LNCAP (cell line): ENCODE results near the gene PEMT.

Source experiments
- TF ChIP-seq, protein P1 (sequence below): fragments of 450-650 bp; IDR thresholded peaks from 2 replicates; pipeline ENCODE4 v1.5.1; 2017; ENCODE audit warnings: mild to moderate bottlenecking

Gene PEMT

DNA sequence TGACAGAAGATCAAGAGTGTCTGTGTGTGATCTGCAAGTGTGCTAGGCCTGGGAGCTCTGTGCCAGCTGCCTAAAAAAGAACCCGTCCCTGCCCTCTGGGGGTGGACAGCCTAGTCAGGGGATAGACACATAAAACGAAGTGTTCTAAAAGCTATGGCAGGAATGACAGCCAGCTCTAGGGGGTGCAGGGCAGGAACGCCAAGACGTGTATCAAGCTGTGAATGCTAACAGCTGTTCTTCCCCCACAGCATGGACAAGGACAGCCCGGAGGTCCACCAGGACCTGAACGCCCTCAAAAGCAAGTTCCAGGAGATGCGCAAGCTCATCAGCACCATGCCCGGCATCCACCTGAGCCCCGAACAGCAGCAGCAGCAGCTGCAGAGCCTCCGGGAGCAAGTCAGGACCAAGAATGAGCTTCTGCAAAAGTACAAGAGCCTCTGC is 100.5 kb downstream of the PEMT start:
- TF ChIP-seq, protein P1, sequence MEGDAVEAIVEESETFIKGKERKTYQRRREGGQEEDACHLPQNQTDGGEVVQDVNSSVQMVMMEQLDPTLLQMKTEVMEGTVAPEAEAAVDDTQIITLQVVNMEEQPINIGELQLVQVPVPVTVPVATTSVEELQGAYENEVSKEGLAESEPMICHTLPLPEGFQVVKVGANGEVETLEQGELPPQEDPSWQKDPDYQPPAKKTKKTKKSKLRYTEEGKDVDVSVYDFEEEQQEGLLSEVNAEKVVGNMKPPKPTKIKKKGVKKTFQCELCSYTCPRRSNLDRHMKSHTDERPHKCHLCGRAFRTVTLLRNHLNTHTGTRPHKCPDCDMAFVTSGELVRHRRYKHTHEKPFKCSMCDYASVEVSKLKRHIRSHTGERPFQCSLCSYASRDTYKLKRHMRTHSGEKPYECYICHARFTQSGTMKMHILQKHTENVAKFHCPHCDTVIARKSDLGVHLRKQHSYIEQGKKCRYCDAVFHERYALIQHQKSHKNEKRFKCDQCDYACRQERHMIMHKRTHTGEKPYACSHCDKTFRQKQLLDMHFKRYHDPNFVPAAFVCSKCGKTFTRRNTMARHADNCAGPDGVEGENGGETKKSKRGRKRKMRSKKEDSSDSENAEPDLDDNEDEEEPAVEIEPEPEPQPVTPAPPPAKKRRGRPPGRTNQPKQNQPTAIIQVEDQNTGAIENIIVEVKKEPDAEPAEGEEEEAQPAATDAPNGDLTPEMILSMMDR: no peak

DNA sequence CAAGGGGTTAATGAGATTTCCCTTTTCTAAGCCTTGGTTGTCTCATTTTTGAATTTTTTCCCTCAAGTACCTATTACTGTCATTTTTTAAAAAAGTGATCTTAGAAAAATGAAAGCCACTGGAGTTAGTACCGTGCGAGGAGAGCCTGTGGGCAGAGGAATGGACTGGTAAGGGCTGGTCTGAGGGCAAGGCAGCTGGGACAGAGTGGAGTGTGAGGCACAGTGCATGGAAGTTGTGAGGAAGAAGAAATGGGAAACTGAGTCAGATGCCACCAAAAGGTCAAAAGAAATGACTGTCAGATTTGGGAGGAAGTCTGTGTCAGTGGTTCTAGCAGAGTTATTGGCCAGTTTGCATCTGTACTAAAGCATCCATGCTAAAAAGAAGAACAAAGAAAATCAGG is 103.5 kb downstream of the PEMT start:
- TF ChIP-seq, protein P1: no peak

DNA sequence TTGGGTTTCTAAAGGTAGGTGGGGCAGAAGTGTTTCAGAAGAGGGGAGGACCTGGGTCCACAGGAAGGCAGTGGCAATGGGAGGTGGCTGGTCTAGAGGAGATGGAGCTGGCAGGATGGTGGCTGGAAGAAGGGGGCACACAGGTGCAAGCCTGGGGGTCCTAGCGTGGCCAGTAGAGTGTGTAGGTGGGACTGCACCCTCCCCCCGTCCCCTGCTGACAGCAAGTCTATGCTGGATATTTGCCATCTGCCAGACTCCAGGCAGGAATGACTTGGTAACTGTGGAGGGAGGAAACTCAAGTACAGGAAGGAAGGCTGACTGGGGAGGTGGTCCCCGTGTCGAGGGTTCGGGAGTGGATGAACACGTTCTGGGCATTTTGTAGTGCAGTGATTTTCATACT is 106.1 kb downstream of the PEMT start:
- TF ChIP-seq, protein P1: no peak

DNA sequence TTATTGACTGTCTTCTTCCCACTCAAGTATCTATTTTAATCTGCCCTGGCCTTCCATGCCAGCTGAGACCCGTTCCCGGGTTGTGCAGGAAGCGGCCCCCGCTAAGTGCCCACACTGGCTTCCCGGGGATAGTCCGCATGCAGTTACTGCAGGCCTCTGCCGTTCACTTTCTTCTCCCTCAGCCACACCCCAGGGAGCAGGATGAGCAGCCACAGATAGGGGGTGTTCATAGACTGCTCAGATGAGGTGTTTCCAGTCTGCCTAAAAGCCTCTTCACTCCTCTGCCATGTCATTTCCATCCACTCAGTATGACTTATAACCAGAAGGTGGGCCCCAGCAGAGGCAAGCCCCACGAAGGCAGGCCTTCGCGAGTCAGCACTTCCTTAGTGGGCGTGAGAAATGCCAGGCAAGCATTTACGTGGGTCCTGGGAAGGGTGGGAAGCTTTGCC is 107.0 kb downstream of the PEMT start:
- TF ChIP-seq, protein P1: no peak

DNA sequence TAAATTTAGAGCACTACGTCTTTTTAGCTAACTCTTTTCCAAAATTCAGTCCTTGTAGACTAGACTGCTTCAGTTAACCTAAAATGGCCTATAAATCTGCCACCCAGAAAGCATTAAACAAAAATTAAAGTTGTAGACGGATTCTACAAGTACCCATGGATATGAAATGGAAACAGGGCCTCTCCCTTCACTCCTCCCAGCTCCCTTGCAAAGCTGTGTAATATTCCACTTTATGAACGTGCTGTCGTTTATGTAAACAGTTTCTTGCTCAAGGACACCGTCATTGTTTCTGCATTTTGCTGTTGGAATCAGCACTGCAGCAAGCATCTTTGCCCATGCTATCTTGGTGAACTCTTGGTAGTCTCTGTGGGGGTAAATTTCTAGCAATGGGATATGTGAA is 109.6 kb downstream of the PEMT start:
- TF ChIP-seq, protein P1: no peak

DNA sequence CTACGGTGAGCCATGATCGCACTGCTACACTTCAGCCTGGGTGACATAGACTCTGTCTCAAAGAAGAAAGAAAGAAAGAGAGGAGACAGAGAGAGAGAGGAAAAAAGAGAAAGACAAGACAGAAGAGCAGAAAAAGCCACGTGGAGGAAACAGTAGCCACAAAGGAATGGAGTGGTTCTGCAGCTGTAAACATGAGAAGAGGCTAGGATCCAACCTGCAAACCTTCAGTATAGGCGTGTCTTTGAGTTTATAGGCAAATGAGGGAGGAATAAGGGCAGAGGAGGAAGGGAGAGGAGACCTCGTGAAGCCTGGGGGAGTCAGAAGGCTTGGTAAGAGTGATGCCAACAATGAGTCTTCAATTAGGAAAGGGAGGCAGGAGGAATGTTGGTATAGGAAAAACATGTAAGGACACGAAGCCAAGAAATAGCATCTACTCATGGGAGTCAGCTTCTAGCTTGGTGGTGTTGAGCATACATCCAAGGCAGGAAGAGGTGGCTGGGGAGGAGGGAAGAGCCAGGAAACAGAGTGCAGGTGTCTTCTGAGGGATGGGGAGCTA is 110.8 kb downstream of the PEMT start:
- TF ChIP-seq, protein P1: no peak

DNA sequence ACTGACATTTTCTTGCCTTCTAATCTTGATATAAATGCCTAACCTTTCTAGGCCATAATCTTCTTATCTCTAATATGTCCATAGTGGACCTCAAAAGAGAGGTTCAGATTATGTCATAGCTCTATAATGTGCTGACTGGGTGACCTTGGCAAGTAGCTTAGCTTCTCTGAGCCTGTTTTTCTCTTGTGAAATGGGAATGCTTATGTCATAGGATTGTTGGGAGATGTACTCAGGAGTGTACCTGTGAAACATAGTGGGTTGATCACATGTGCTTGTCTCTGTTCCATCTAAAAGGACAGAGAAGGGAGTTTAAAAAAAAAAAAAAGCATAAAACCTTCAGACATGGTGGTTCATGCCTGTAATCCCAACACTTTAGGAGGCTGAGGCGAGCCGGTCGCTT is 112.3 kb downstream of the PEMT start:
- TF ChIP-seq, protein P1: no peak
